Suprapubic skin (tissue), 4 donors: ENCODE results near the gene ARHGEF39. TPM values are rescaled to one million over a fixed set of nuclear protein-coding genes. Genes with fewer than 3 reads are reported as not detected.

Experiments
- DNase-seq, 2 donors: peaks; one replicate each; pipeline ENCODE4 v3.0.0-alpha.2; 2019; ENCODE audit warnings: low spot score in 2 of 2
- H3K27ac ChIP-seq: fragments of 200-600 bp; sonication (generic); one replicate; pipeline ENCODE4 v1.5.1; 2019
- H3K27me3 ChIP-seq: fragments of 200-600 bp; sonication (generic); one replicate; pipeline ENCODE4 v1.5.1; 2019
- H3K36me3 ChIP-seq: fragments of 200-600 bp; sonication (generic); one replicate; pipeline ENCODE4 v1.5.1; 2019
- H3K4me1 ChIP-seq: fragments of 200-600 bp; sonication (generic); one replicate; pipeline ENCODE4 v1.5.1; 2019
- H3K4me3 ChIP-seq: fragments of 200-600 bp; sonication (generic); one replicate; pipeline ENCODE4 v1.5.1; 2019; ENCODE audit warnings: mild to moderate bottlenecking
- H3K9me3 ChIP-seq: fragments of 200-600 bp; sonication (generic); one replicate; pipeline ENCODE4 v1.5.1; 2019
- EP300 ChIP-seq: sonication (generic); formaldehyde crosslinking; IDR thresholded peaks from one replicate; pipeline ENCODE4 v1.6.1; 2017; ENCODE audit warnings: antibody characterized with exemption
- POLR2A ChIP-seq, 2 donors: fragments of 450-650 bp; IDR thresholded peaks; one replicate each; pipeline ENCODE4 v1.6.1; 2017; ENCODE audit warnings: antibody characterized with exemption in 2 of 2, mild to moderate bottlenecking in 2 of 2, moderate library complexity in 2 of 2
- POLR2AphosphoS5 ChIP-seq, 3 donors: sonication (generic); formaldehyde crosslinking; IDR thresholded peaks; one replicate each; pipeline ENCODE4 v1.6.1; 2017; ENCODE audit warnings: antibody characterized with exemption in 3 of 3
- WGBS: methylation state at CpG from one replicate; pipeline ENCODE4 v1.1.5; 2018; 5-methylcytosine and 5-hydroxymethylcytosine counted together
- total RNA-seq, 4 donors: library from RNA; depleted of rRNA; stranded (reverse); fragments of >200 nt; gene quantifications; one replicate each; pipeline ENCODE4 v1.1.0, GENCODE V29; 2016
- TF ChIP-seq, protein P1 (sequence below), 2 donors: fragments of 200-600 bp in 1 of 2; fragments of 450-650 bp in 1 of 2; sonication (generic) in 1 of 2; IDR thresholded peaks; one replicate each; pipeline ENCODE4 v1.5.1; 2016 to 2019; ENCODE audit warnings: antibody characterized with exemption in 2 of 2, mild to moderate bottlenecking in 1 of 2, moderate library complexity in 1 of 2

ARHGEF39 gene
- total RNA-seq, 4 donors from 2014 or later, result 0.34 to 11.3 (median 1.9) TPM

DNA sequence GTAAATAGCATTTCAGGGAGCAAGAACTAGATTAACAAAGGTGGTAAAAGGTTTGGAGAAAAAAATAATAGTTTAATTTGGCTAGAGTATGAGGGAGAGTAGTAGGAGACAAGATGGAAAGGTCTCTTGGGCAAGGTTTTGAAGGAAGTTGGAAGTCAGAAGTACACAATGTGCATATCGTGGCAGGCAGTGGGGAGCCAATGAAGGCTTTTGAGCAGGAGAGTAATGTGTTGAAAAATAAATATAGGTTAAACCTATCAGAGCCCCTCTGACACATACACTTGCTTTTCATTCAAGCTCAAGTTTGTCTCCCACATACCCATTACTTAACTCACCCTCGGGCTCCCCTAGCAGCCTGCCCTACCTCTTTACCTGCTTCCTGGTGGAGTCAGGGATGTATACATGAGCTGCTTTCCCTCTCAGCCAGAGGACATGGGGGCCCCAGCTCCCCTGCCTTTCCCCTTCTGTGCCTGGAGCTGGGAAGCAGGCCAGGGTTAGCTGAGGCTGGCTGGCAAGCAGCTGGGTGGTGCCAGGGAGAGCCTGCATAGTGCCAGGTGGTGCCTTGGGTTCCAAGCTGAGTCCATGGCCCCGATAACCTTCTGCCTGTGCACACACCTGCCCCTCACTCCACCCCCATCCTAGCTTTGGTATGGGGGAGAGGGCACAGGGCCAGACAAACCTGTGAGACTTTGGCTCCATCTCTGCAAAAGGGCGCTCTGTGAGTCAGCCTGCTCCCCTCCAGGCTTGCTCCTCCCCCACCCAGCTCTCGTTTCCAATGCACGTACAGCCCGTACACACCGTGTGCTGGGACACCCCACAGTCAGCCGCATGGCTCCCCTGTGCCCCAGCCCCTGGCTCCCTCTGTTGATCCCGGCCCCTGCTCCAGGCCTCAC is 8.4 kb upstream of the ARHGEF39 start, which contains the start of gene CA9:
TSS of gene CA9 (plus strand) at position 797 of the 893 bp plus-strand sequence. CDS start at position 829, 32 bp downstream.
- no peaks in the 10 kb centered on the region for H3K27me3 ChIP-seq
- no peak within 1 kb of the TSS for H3K27ac ChIP-seq
- H3K4me3 ChIP-seq, result no peak within 1 kb of the TSS
- no peak for DNase-seq
- H3K36me3 ChIP-seq, result no peaks in the 10 kb centered on the region
- TF ChIP-seq POLR2AphosphoS5 (IDR thresholded peaks at IDR 0.05) (no peak), POLR2A (IDR thresholded peaks at IDR 0.05) (no peak), EP300 (no peak)
- TF ChIP-seq, protein P1, sequence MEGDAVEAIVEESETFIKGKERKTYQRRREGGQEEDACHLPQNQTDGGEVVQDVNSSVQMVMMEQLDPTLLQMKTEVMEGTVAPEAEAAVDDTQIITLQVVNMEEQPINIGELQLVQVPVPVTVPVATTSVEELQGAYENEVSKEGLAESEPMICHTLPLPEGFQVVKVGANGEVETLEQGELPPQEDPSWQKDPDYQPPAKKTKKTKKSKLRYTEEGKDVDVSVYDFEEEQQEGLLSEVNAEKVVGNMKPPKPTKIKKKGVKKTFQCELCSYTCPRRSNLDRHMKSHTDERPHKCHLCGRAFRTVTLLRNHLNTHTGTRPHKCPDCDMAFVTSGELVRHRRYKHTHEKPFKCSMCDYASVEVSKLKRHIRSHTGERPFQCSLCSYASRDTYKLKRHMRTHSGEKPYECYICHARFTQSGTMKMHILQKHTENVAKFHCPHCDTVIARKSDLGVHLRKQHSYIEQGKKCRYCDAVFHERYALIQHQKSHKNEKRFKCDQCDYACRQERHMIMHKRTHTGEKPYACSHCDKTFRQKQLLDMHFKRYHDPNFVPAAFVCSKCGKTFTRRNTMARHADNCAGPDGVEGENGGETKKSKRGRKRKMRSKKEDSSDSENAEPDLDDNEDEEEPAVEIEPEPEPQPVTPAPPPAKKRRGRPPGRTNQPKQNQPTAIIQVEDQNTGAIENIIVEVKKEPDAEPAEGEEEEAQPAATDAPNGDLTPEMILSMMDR (IDR thresholded peaks at IDR 0.05), result no peak
- H3K9me3 ChIP-seq, result no peaks in the 10 kb centered on the region
- peaks cover 12% of the 10 kb centered on the region for H3K4me1 ChIP-seq
- 43% methylated on average over 10 of the region's 10 CpGs for WGBS

- 76% methylated on average over 6 of the region's 6 CpGs for WGBS
- TF ChIP-seq EP300 (no peak), POLR2A (IDR thresholded peaks at IDR 0.05) (no peak), POLR2AphosphoS5 (IDR thresholded peaks at IDR 0.05) (no peak)
- TF ChIP-seq, protein P1 (IDR thresholded peaks at IDR 0.05), result no peak
- no peaks in the 10 kb centered on the region for H3K9me3 ChIP-seq
- H3K4me1 ChIP-seq, result peaks cover 13% of the 10 kb centered on the region
- no peak overlapping the region for H3K27ac ChIP-seq
- no peaks in the 10 kb centered on the region for H3K36me3 ChIP-seq
- DNase-seq, result no peak
- no peak overlapping the region for H3K4me3 ChIP-seq
- no peaks in the 10 kb centered on the region for H3K27me3 ChIP-seq
These were observed 4.5 kb upstream of the ARHGEF39 start for GRCh38 chr9:35669331-35670145.

GRCh38 chr9:35667939-35668338 is 2.9 kb upstream of the ARHGEF39 start:
- Histone ChIP-seq H3K4me1 (peaks cover 14% of the 10 kb centered on the region), H3K4me3 (no peak overlapping the region), H3K27me3 (no peaks in the 10 kb centered on the region), H3K36me3 (no peaks in the 10 kb centered on the region), H3K9me3 (no peaks in the 10 kb centered on the region), H3K27ac (no peak overlapping the region)
- no peak for DNase-seq
- TF ChIP-seq EP300 (no peak), POLR2A (IDR thresholded peaks at IDR 0.05) (no peak), POLR2AphosphoS5 (IDR thresholded peaks at IDR 0.05) (no peak)
- TF ChIP-seq, protein P1 (IDR thresholded peaks at IDR 0.05), result no peak
- 97% methylated on average over 3 of the region's 3 CpGs for WGBS

- no peak overlapping the region for H3K27ac ChIP-seq
These were observed 1.6 kb upstream of the ARHGEF39 start for GRCh38 chr9:35666549-35666948.

DNA sequence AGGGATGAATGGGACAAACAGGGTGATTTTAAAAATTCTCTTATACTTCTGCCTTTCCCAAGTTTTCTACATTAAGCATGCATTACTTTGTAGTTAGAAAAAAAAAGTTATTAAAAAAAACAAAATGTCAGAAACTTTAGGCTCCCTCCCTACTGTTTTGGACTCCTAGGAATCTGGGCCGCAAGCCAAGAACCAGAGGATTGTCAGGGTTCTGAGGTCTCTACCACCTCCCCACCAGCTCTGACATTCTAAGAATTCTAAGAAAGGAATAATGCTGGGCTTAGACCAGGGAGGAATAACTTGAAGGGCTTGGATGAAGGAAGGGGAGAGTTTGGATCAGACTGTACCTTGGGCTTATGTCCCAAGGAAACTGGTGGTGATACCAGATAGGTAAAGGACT is 1.1 kb upstream of the ARHGEF39 start:
- no peak overlapping the region for H3K4me3 ChIP-seq
- H3K36me3 ChIP-seq, result no peaks in the 10 kb centered on the region
- H3K27ac ChIP-seq, result no peak overlapping the region
- no peaks in the 10 kb centered on the region for H3K9me3 ChIP-seq
- no peak for TF ChIP-seq POLR2AphosphoS5 (IDR thresholded peaks at IDR 0.05)
- no peak for TF ChIP-seq POLR2A (IDR thresholded peaks at IDR 0.05)
- TF ChIP-seq, protein P1 (IDR thresholded peaks at IDR 0.05), result no peak
- no peak for TF ChIP-seq EP300
- no peak for DNase-seq
- no peaks in the 10 kb centered on the region for H3K27me3 ChIP-seq
- WGBS, result 76% methylated on average over 1 of the region's 1 CpG
- H3K4me1 ChIP-seq, result peaks cover 22% of the 10 kb centered on the region

More at GRCh38 chr9:35666549-35666948, 1.6 kb upstream of the ARHGEF39 start:
- DNase-seq, result no peak
- no peaks in the 10 kb centered on the region for H3K9me3 ChIP-seq
- H3K4me1 ChIP-seq, result peaks cover 18% of the 10 kb centered on the region
- no peaks in the 10 kb centered on the region for H3K36me3 ChIP-seq
- 91% methylated on average over 5 of the region's 5 CpGs for WGBS
- H3K4me3 ChIP-seq, result no peak overlapping the region
- no peak for TF ChIP-seq POLR2AphosphoS5 (IDR thresholded peaks at IDR 0.05)
- H3K27me3 ChIP-seq, result no peaks in the 10 kb centered on the region
